ENCODE measurements around the gene MAGEA9.
"Not testable (repeated sequence)": the region's sequence is repeated elsewhere in the genome, so short reads cannot be mapped to it uniquely, and the experiment has no call there.

DNA sequence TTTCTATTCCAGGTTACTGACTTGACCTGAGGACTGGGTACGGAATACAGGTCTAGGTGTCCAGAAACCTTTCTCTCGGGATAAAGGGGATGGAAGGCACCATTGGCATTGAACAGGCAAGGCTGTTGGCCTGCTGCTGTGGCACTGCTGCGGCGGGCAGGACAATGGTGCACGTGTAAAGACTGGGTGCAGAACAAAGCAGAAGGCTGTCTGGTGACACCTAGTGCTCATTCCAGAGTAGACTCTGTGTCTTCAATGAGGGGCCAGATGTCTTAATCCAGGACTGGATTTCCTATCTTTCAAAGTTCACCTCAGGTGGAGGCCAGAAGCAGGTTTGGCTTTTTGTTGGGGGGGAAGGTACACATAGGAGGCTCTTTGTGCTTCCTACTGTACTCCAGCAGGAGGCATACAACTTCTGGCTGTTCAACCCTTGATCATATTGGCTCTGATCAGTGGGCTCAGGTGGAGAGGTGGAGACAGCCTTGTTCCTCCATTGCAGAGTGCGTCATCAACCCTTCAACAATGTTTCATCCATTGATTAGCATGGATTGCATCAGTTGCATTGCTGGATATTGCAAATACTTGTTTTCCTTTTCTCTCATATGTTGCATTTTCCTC is 35.2 kb upstream of the MAGEA9 start:
- TF ChIP-seq, protein P1, sequence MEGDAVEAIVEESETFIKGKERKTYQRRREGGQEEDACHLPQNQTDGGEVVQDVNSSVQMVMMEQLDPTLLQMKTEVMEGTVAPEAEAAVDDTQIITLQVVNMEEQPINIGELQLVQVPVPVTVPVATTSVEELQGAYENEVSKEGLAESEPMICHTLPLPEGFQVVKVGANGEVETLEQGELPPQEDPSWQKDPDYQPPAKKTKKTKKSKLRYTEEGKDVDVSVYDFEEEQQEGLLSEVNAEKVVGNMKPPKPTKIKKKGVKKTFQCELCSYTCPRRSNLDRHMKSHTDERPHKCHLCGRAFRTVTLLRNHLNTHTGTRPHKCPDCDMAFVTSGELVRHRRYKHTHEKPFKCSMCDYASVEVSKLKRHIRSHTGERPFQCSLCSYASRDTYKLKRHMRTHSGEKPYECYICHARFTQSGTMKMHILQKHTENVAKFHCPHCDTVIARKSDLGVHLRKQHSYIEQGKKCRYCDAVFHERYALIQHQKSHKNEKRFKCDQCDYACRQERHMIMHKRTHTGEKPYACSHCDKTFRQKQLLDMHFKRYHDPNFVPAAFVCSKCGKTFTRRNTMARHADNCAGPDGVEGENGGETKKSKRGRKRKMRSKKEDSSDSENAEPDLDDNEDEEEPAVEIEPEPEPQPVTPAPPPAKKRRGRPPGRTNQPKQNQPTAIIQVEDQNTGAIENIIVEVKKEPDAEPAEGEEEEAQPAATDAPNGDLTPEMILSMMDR (conservative IDR thresholded peaks at IDR 0.05 in 1 of 2, IDR thresholded peaks at IDR 0.05 in 1 of 2; ENCODE audit: low read depth in 1 of 2, low read length in 2 of 2): not testable (repeated sequence)
- not testable (repeated sequence) for TF ChIP-seq EZH2 (IDR thresholded peaks at IDR 0.05; ENCODE audit: low read length, missing control alignments)

Data from fibroblast of lung (primary cell).